Measurements from ENCODE around the gene POP4. TPM values are rescaled to one million over a fixed set of nuclear protein-coding genes. Genes with fewer than 3 reads are reported as not detected.

Gene POP4
- total RNA-seq, 1 donor from 2014 or later: 60.6 TPM

DNA sequence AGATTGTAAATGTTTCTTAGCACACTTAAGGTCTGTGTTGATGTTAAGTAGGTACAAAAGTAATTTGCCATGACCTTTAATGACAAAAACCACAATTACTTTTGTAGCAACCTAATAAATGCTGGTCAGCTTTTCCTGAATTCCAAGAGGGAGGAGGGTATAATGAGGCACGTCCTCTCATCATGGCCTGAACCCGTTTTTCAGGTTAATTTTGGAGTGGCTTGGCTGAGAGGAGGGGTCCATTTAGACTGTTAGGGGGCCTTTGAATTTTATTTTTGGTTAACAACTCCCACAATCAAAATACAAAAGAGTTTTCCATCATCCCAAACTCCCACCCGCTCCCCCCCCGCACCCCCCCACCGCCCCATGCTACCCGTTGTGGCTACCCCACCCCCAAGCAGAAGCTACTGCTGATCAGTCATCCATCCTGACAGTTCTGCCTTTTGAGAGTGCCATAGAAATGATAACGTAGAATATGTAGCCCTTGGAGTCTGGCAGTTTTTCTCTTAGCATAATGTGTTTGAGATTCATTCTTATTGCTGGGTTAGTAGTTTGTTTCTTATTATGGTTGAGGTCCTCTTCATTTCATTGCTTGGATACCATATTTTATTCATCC, 44.8 kb downstream of the POP4 start:
- no peaks in the 10 kb centered on the region for H3K36me3 ChIP-seq (ENCODE audit: insufficient read depth, low read length)
- no peak overlapping the region for H3K27ac ChIP-seq (ENCODE audit: low read depth, low read length)
- H3K9me3 Mint-ChIP-seq (ENCODE audit: unreplicated experiment): peaks cover 5% of the 10 kb centered on the region
- no peaks in the 10 kb centered on the region for H3K79me2 ChIP-seq (ENCODE audit: insufficient read depth, low read length)
- peaks cover 3% of the 10 kb centered on the region for H3K27me3 Mint-ChIP-seq (ENCODE audit: low read depth, unreplicated experiment)
- peaks cover 1% of the 10 kb centered on the region for H3K4me1 Mint-ChIP-seq (ENCODE audit: low read depth, unreplicated experiment)
- H3K36me3 Mint-ChIP-seq (ENCODE audit: low read depth, unreplicated experiment): peaks cover 2% of the 10 kb centered on the region
- H4K20me1 ChIP-seq (ENCODE audit: insufficient read depth, low read length): no peaks in the 10 kb centered on the region
- no peak overlapping the region for H2AFZ ChIP-seq (ENCODE audit: low read depth, low read length)
- no peaks in the 10 kb centered on the region for H3K9me3 ChIP-seq (ENCODE audit: insufficient read depth, low read depth, low read length)
- no peak for TF ChIP-seq EZH2 (IDR thresholded peaks at IDR 0.05; ENCODE audit: insufficient read depth, low read length)
- TF ChIP-seq, protein P1, sequence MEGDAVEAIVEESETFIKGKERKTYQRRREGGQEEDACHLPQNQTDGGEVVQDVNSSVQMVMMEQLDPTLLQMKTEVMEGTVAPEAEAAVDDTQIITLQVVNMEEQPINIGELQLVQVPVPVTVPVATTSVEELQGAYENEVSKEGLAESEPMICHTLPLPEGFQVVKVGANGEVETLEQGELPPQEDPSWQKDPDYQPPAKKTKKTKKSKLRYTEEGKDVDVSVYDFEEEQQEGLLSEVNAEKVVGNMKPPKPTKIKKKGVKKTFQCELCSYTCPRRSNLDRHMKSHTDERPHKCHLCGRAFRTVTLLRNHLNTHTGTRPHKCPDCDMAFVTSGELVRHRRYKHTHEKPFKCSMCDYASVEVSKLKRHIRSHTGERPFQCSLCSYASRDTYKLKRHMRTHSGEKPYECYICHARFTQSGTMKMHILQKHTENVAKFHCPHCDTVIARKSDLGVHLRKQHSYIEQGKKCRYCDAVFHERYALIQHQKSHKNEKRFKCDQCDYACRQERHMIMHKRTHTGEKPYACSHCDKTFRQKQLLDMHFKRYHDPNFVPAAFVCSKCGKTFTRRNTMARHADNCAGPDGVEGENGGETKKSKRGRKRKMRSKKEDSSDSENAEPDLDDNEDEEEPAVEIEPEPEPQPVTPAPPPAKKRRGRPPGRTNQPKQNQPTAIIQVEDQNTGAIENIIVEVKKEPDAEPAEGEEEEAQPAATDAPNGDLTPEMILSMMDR (IDR thresholded peaks at IDR 0.05; ENCODE audit: insufficient read depth, low read depth, low read length): no peak
- no peak for FAIRE-seq
- no peak for DNase-seq (ENCODE audit: low read depth)
- H3K27me3 ChIP-seq (ENCODE audit: insufficient read depth, low read length): peaks cover 4% of the 10 kb centered on the region
- H3K27ac Mint-ChIP-seq (ENCODE audit: unreplicated experiment): no peak overlapping the region
- H3K4me3 ChIP-seq (ENCODE audit: insufficient read depth, low read depth, low read length): no peak overlapping the region
- H3K4me3 Mint-ChIP-seq (ENCODE audit: unreplicated experiment): no peak overlapping the region
- no peak overlapping the region for H3K4me2 ChIP-seq (ENCODE audit: low read length)
- no peak overlapping the region for H3K9ac ChIP-seq (ENCODE audit: low read length)
- H3K4me1 ChIP-seq (ENCODE audit: insufficient read depth, low read length): peaks cover 5% of the 10 kb centered on the region

DNA sequence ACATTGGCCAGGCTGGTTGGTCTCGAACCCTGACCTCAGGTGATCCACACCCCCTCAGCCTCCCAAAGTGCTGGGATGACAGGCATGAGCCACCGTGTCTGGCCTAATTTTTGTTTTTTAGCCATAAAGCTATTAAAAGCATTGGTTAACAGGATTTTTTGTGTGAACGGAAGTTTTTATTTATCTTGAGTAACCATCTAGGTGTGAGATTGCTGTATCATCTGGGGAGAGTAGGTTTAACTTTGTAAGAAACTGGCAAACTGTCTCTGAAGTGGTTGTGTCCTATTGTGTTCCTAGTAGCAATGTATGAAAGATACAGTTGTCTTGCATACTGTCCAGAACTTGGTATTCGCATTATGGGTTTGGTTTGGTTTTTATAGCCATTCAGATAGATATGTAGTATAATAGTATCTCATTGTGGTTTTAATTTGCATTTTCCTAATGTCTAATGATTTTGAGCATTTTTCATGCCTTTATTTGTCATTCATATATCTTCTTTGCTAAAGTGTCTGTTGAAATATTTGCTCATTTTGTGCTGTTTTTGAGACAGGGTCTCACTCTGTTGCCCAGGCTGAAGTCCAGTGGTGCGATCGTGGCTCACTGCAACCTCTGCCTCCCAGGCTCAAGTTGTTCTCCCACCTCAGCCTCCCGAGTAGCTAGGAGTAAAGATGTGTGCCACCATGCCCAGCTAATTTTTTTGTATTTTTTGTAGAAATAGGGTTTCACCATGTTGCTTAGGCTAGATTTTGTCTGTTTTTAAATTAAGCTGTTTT, 45.7 kb downstream of the POP4 start:
- Mint-ChIP-seq H3K36me3 (ENCODE audit: low read depth, unreplicated experiment) (peaks cover 2% of the 10 kb centered on the region), H3K9me3 (ENCODE audit: unreplicated experiment) (peaks cover 5% of the 10 kb centered on the region), H3K4me1 (ENCODE audit: low read depth, unreplicated experiment) (no peaks in the 10 kb centered on the region), H3K27me3 (ENCODE audit: low read depth, unreplicated experiment) (peaks cover 3% of the 10 kb centered on the region), H3K4me3 (ENCODE audit: unreplicated experiment) (no peak overlapping the region), H3K27ac (ENCODE audit: unreplicated experiment) (no peak overlapping the region)
- H3K27ac ChIP-seq (ENCODE audit: low read depth, low read length): no peak overlapping the region
- H3K4me2 ChIP-seq (ENCODE audit: low read length): no peak overlapping the region
- H3K4me3 ChIP-seq (ENCODE audit: insufficient read depth, low read depth, low read length): no peak overlapping the region
- DNase-seq (ENCODE audit: low read depth) (no peak), FAIRE-seq (no peak)
- H2AFZ ChIP-seq (ENCODE audit: low read depth, low read length): no peak overlapping the region
- no peak overlapping the region for H3K9ac ChIP-seq (ENCODE audit: low read length)
- H3K4me1 ChIP-seq (ENCODE audit: insufficient read depth, low read length): no peaks in the 10 kb centered on the region
- H3K36me3 ChIP-seq (ENCODE audit: insufficient read depth, low read length): no peaks in the 10 kb centered on the region
- no peaks in the 10 kb centered on the region for H3K79me2 ChIP-seq (ENCODE audit: insufficient read depth, low read length)
- TF ChIP-seq EZH2 (IDR thresholded peaks at IDR 0.05; ENCODE audit: insufficient read depth, low read length): no peak
- TF ChIP-seq, protein P1 (IDR thresholded peaks at IDR 0.05; ENCODE audit: insufficient read depth, low read depth, low read length): no peak
- H4K20me1 ChIP-seq (ENCODE audit: insufficient read depth, low read length): no peaks in the 10 kb centered on the region
- peaks cover 4% of the 10 kb centered on the region for H3K27me3 ChIP-seq (ENCODE audit: insufficient read depth, low read length)
- H3K9me3 ChIP-seq (ENCODE audit: insufficient read depth, low read depth, low read length): no peaks in the 10 kb centered on the region

DNA sequence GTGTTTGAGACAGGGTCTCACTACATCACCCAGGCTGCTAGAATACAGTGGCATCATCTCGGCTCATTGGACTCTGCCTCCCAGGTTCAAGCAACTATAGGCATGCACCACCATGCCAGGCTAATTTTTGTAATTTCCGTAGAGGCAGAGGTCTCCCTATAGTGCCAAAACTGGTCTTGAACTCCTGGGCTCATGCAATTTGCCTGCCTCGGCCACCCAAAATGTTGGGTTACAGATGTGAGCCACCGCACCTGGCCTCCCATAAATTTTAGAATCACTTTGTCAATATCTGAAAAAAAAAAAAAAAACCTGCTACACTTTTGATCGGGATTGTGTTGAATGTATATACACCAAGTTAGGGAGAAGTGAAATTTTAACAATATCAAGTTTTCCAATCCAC, 47.3 kb downstream of the POP4 start:
- Histone ChIP-seq H3K4me2 (ENCODE audit: low read length) (no peak overlapping the region), H3K36me3 (ENCODE audit: insufficient read depth, low read length) (no peaks in the 10 kb centered on the region), H4K20me1 (ENCODE audit: insufficient read depth, low read length) (no peaks in the 10 kb centered on the region), H3K4me1 (ENCODE audit: insufficient read depth, low read length) (no peaks in the 10 kb centered on the region), H3K9ac (ENCODE audit: low read length) (no peak overlapping the region), H3K79me2 (ENCODE audit: insufficient read depth, low read length) (no peaks in the 10 kb centered on the region), H3K9me3 (ENCODE audit: insufficient read depth, low read depth, low read length) (no peaks in the 10 kb centered on the region), H3K27me3 (ENCODE audit: insufficient read depth, low read length) (peaks cover 4% of the 10 kb centered on the region), H2AFZ (ENCODE audit: low read depth, low read length) (no peak overlapping the region), H3K27ac (ENCODE audit: low read depth, low read length) (no peak overlapping the region), H3K4me3 (ENCODE audit: insufficient read depth, low read depth, low read length) (no peak overlapping the region)
- FAIRE-seq (no peak), DNase-seq (ENCODE audit: low read depth) (no peak)
- Mint-ChIP-seq H3K36me3 (ENCODE audit: low read depth, unreplicated experiment) (peaks cover 2% of the 10 kb centered on the region), H3K27ac (ENCODE audit: unreplicated experiment) (no peak overlapping the region), H3K9me3 (ENCODE audit: unreplicated experiment) (peaks cover 9% of the 10 kb centered on the region), H3K4me3 (ENCODE audit: unreplicated experiment) (no peak overlapping the region), H3K27me3 (ENCODE audit: low read depth, unreplicated experiment) (peaks cover 3% of the 10 kb centered on the region), H3K4me1 (ENCODE audit: low read depth, unreplicated experiment) (peaks cover under 1% of the 10 kb centered on the region)
- TF ChIP-seq, protein P1 (IDR thresholded peaks at IDR 0.05; ENCODE audit: insufficient read depth, low read depth, low read length): no peak
- no peak for TF ChIP-seq EZH2 (IDR thresholded peaks at IDR 0.05; ENCODE audit: insufficient read depth, low read length)
